Measurements from ENCODE around the gene PPP1CB. TPM values are rescaled to one million over a fixed set of nuclear protein-coding genes. Genes with fewer than 3 reads are reported as not detected.

The PPP1CB gene
- total RNA-seq, 1 experiment from 2014 or later, result 180 TPM

- Histone ChIP-seq H3K27ac (ENCODE audit: low read length) (no peak overlapping the region), H3K9me3 (ENCODE audit: control insufficient read depth, insufficient read depth, low read depth, low read length) (no peaks in the 10 kb centered on the region), H3K36me3 (ENCODE audit: control insufficient read depth, insufficient read depth, low read length) (no peaks in the 10 kb centered on the region), H3K4me3 (ENCODE audit: low read depth in 2 of 2, low read length in 2 of 2) (no peak overlapping the region), H3K4me1 (ENCODE audit: control insufficient read depth, insufficient read depth, low read length) (no peaks in the 10 kb centered on the region), H3K27me3 (ENCODE audit: control insufficient read depth, insufficient read depth, low read length) (no peaks in the 10 kb centered on the region)
- TF ChIP-seq, protein P1, sequence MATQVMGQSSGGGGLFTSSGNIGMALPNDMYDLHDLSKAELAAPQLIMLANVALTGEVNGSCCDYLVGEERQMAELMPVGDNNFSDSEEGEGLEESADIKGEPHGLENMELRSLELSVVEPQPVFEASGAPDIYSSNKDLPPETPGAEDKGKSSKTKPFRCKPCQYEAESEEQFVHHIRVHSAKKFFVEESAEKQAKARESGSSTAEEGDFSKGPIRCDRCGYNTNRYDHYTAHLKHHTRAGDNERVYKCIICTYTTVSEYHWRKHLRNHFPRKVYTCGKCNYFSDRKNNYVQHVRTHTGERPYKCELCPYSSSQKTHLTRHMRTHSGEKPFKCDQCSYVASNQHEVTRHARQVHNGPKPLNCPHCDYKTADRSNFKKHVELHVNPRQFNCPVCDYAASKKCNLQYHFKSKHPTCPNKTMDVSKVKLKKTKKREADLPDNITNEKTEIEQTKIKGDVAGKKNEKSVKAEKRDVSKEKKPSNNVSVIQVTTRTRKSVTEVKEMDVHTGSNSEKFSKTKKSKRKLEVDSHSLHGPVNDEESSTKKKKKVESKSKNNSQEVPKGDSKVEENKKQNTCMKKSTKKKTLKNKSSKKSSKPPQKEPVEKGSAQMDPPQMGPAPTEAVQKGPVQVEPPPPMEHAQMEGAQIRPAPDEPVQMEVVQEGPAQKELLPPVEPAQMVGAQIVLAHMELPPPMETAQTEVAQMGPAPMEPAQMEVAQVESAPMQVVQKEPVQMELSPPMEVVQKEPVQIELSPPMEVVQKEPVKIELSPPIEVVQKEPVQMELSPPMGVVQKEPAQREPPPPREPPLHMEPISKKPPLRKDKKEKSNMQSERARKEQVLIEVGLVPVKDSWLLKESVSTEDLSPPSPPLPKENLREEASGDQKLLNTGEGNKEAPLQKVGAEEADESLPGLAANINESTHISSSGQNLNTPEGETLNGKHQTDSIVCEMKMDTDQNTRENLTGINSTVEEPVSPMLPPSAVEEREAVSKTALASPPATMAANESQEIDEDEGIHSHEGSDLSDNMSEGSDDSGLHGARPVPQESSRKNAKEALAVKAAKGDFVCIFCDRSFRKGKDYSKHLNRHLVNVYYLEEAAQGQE (IDR thresholded peaks at IDR 0.05; ENCODE audit: insufficient read depth in 1 of 2, low read depth in 2 of 2, low read length in 1 of 2), result no peak
- TF ChIP-seq, protein P2, sequence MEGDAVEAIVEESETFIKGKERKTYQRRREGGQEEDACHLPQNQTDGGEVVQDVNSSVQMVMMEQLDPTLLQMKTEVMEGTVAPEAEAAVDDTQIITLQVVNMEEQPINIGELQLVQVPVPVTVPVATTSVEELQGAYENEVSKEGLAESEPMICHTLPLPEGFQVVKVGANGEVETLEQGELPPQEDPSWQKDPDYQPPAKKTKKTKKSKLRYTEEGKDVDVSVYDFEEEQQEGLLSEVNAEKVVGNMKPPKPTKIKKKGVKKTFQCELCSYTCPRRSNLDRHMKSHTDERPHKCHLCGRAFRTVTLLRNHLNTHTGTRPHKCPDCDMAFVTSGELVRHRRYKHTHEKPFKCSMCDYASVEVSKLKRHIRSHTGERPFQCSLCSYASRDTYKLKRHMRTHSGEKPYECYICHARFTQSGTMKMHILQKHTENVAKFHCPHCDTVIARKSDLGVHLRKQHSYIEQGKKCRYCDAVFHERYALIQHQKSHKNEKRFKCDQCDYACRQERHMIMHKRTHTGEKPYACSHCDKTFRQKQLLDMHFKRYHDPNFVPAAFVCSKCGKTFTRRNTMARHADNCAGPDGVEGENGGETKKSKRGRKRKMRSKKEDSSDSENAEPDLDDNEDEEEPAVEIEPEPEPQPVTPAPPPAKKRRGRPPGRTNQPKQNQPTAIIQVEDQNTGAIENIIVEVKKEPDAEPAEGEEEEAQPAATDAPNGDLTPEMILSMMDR (IDR thresholded peaks at IDR 0.05), result peak; percentile 85
- in situ Hi-C loops (cut with HindIII; ENCODE audit: low pct_unique_long_range_greater_than_20kb, low sequenced_read_pairs), result no loop called here
- intact Hi-C loops (cut with micrococcal nuclease; ENCODE audit: unreplicated experiment), result loop anchor here (5.0 kb wide), 1 partner anchor 131 kb away; no protein-coding TSS in a partner anchor
- ATAC-seq (peak; percentile 89), DNase-seq (ENCODE audit: low read depth, low spot score) (peak; percentile 75)
- ChIA-PET POLR2A (no interaction called here), CTCF (no interaction called here)
- BruUV-seq (replicated peaks), result no TSS peak
These were observed 69.8 kb downstream of the PPP1CB start for GRCh38 chr2:28821295-28821958.

GRCh38 chr2:28822036-28822435 is 70.4 kb downstream of the PPP1CB start:
- ChIA-PET POLR2A (no interaction called here), CTCF (no interaction called here)
- Histone ChIP-seq H3K4me3 (ENCODE audit: low read depth in 2 of 2, low read length in 2 of 2) (no peak overlapping the region), H3K9me3 (ENCODE audit: control insufficient read depth, insufficient read depth, low read depth, low read length) (no peaks in the 10 kb centered on the region), H3K27me3 (ENCODE audit: control insufficient read depth, insufficient read depth, low read length) (no peaks in the 10 kb centered on the region), H3K4me1 (ENCODE audit: control insufficient read depth, insufficient read depth, low read length) (no peaks in the 10 kb centered on the region), H3K36me3 (ENCODE audit: control insufficient read depth, insufficient read depth, low read length) (no peaks in the 10 kb centered on the region), H3K27ac (ENCODE audit: low read length) (no peak overlapping the region)
- no peak for ATAC-seq
- intact Hi-C loops (cut with micrococcal nuclease; ENCODE audit: unreplicated experiment), result loop anchor here (5.0 kb wide), 1 partner anchor 130 kb away; no protein-coding TSS in a partner anchor
- no TSS peak for BruUV-seq (replicated peaks)
- in situ Hi-C loops (cut with HindIII; ENCODE audit: low pct_unique_long_range_greater_than_20kb, low sequenced_read_pairs), result no loop called here
- DNase-seq (ENCODE audit: low read depth, low spot score), result no peak
- TF ChIP-seq, protein P2 (IDR thresholded peaks at IDR 0.05), result no peak
- TF ChIP-seq TCF7L2 (IDR thresholded peaks at IDR 0.05; ENCODE audit: low read depth, low read length) (no peak), POLR2AphosphoS5 (IDR thresholded peaks at IDR 0.05; ENCODE audit: low read depth, low read length) (no peak), SIN3A (IDR thresholded peaks at IDR 0.05; ENCODE audit: borderline replicate concordance, insufficient read depth, low read depth, low read length) (no peak)
- TF ChIP-seq, protein P1 (IDR thresholded peaks at IDR 0.05; ENCODE audit: insufficient read depth in 1 of 2, low read depth in 2 of 2, low read length in 1 of 2), result no peak
